ENCODE measurements around the gene SIN3B.
"Not testable (repeated sequence)": the region's sequence is repeated elsewhere in the genome, so short reads cannot be mapped to it uniquely, and the experiment has no call there.

Gene SIN3B

DNA sequence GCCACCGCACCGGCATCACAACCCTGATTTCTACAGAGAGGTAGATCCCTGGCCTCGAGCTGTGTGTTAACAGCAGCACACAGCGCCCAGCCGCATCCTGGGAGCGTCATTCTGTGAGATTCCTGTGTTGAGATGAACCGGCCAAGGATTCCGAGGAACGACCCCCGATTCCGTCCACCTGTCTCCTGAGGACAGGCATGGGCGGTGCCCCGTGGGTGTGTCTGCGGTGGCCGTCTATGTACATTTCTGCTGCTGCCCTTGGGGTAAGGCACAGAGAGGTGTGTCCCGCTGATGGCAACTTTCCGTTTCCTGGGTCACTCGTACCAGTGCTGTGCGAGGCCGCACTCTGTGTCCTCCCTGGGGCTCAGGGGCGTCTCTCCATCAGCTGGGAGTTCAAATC lies 43.5 kb downstream of the SIN3B start:
- no peak for DNase-seq

DNA sequence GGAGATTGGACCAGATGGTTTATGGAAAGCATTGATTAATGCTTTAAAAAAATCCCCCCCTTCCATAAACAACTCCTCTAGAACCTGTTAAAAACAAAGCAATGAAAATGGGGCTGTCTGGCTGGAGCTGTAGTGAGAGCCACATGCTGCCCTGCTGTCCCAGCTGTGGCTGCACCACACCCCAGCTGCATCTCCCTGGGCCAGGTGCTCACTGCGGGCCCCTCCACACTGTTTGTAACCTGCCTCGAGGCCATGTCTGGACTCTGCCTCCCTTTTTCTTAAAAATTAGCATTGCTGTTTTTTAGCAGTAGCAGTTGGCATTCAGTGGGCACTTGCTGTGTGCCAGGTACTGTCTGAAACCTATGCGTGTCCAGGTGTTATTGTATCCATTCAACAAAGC lies 44.4 kb downstream of the SIN3B start:
- DNase-seq: no peak

DNA sequence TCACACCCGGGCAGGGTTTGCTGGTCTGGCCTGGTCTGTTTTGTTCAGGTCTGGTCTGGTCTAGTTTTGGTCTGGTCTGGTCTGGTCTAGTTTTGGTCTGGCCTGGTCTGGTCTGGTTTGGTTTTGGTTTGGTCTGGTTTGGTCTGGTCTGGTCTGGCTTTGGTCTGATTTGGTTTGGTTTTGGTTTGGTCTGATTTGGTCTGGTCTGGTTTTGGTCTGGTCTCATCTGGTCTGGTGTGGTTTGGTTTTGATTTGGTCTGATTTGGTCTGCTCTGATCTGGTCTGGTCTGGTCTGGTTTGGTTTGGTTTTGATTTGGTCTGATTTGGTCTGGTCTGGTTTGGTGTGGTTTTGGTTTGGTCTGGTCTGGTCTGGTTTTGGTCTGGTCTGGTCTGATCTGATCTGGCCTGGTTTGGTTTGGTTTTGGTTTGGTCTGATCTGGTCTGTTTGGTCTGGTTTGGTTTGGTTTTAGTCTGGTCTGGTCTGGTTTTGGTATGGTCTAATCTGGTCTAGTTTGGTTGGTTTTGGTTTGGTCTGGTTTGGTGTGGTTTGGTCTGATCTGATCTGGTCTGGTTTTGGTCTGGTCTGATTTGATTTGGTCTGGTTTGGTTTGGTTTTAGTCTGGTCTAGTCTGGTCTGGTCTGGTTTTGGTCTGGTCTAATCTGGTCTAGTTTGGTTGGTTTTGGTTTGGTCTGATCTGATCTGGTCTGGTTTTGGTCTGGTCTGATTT lies 45.2 kb downstream of the SIN3B start:
- no peak for DNase-seq

DNA sequence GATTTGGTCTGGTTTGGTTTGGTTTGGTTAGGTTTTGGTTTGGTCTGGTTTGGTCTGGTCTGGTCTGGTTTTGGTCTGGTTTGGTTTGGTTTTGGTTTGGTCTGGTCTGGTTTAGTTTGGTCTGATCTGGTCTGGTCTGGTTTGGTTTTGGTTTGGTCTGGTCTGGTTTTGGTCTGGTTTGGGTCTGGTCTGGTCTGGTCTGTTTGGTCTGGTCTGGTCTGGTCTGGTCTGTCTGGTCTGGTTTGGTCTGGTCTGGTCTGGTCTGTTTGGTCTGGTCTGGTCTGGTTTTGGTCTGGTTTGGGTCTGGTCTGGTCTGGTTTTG lies 45.7 kb downstream of the SIN3B start:
- DNase-seq: not testable (repeated sequence)

DNA sequence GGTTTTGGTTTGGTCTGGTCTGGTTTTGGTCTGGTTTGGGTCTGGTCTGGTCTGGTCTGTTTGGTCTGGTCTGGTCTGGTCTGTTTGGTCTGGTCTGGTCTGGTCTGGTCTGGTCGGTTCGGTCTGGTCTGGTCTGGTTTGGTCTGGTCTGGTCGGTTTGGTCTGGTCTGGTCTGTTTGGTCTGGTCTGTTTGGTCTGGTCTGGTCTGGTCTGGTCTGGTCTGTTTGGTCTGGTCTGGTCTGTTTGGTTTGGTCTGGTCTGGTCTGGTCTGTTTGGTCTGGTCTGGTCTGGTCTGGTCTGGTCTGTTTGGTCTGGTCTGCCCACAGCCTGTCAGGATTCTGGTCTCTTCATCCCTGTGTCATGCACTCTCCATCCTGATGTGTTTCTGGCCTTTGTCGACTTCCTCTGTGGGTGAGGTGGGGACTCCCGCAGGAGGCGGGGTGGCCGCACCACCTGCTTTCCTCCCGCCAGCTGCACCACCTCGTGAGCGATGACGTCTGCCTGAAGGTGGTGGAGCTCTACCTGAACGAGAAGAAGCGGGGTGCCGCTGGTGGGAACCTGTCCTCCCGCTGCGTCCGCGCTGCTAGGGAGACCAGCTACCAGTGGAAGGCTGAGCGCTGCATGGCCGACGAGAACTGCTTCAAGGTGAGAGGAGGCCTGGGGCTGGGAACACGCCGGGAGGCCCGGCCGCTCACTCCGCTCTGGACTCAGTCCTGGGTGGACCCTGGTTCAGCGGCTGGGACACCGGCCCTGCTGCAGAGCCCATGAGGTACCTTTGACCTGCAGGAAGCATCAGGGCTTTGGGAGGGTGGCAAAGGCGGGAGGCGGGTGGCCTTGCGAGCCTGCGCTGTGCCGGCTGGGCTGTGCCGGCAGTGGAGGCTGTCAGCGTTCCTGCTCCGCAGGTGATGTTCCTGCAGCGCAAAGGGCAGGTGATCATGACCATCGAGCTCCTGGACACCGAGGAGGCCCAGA lies 46.7 kb downstream of the SIN3B start:
- DNase-seq: no peak

DNA sequence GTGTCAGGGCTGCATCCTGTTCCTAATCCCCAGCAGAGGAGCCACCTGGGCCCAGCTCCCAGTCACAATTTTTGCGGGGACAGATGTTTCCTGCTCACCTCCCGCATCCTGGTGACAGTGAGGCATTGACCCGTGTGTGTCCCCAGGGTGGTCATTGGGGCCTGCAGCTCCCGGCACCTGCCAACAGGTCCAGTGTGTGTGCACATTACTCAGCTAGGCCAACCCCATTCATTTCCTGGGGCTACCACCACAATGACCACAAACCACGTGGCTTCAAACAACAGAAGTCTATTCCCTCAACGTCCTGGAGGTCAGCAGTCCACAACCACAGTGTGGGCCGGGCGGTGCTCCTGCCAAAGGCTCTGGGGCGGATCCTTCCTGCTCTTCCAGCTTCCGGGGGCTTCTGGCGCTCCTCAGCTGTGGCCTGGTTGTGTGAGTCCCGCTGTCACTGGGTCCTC lies 47.7 kb downstream of the SIN3B start:
- no peak for DNase-seq

DNA sequence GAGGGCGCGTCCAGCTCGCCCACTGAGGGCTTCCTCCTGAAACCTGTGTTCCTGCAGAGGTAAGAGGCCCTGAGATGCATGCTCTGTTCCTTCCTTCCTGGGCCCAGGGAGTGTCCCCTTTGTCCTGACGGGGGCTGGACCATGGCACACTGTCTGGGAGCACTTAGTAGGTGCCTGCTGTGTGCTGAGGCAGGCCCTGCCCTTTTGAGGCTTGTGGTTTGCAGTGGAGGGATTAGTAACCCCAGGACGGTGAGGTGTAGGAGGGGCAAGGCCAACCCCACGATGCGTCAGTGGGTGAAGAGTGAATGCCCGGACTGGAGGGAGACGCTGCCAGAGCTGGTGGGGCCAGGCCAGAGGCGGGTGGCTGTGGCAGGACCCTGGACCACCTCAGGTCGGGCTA lies 48.4 kb downstream of the SIN3B start:
- DNase-seq: no peak

DNA sequence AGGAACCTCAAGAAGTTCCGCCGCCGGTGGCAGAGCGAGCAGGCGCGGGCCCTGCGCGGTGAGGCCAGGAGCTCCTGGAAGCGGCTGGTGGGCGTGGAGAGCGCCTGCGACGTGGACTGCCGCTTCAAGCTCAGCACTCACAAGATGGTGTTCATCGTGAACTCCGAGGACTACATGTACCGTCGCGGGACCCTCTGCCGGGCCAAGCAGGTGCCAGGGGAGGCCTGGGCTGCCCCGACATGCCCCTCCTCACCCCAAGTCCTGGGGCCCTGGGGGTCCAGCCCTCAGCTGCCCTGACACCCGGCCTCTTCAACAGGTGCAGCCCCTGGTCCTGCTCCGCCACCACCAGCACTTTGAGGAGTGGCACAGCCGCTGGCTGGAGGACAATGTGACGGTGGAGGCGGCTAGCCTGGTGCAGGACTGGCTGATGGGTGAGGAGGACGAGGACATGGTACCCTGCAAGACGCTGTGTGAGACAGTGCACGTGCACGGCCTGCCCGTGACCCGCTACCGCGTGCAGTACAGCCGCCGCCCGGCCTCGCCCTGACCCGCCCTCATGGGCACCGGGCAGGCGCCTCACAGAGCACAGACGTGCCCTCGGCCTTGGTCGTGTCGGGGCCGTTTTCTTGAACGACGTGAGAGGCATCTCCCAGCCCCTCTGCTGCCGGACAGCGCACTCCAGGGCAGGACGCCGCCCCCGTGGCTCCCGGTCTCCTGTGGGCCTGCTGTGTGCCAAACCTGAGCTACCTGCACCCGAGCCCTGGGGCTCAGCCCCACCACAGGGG lies 49.2 kb downstream of the SIN3B start:
- no peak for DNase-seq

DNA sequence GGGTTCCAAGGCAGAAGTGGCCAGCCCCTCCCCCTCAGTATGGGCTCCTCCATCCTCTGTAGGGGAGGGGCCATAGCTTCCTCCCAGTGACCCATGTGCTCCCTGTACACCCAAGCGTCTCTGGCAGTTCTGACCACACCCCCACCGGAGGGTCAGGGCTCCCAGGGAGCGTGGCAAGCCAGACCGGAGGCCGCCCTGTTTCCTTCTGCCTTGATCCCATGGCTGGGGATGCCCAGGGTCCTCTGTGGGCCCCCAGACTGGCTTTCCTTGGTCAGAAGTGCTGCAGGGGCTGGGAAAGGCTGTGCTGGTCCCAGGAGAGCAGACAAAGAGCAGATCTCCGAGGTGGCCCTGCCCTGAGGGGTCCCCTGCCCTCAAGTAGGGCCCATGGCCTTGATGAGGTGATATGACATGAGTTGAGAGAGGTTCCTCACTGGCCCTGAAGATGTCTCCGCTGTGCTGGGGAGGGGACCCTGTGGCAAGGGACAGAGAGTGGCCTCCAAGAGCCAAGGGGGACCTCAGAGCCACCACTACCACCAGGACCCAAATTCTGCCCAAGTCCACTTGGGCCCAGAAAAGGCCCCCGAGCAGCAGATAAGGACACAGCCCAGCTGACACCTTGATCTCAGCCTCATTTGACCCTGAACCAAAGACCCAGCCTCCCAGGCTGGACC lies 51.8 kb downstream of the SIN3B start:
- DNase-seq: no peak

DNA sequence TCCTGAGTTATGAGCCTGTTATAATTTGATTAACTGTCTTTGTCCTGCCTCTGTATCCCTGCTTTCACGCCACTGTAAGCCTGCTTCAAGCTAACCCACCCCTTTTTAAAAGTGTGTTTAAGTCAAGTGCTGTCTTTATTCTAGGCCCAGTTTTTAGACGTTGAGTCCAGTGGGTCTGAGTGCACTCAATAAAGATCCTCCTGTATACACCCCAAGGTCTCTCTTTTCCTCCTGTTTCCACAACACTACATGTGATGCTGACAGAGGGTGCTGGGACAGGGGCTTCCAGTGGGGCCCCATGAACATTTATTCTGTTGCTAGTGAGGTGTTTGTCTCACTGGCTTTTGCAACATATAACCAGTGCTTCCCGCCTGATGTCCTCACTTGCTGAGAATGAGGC lies 52.9 kb downstream of the SIN3B start:
- no peak for DNase-seq

DNA sequence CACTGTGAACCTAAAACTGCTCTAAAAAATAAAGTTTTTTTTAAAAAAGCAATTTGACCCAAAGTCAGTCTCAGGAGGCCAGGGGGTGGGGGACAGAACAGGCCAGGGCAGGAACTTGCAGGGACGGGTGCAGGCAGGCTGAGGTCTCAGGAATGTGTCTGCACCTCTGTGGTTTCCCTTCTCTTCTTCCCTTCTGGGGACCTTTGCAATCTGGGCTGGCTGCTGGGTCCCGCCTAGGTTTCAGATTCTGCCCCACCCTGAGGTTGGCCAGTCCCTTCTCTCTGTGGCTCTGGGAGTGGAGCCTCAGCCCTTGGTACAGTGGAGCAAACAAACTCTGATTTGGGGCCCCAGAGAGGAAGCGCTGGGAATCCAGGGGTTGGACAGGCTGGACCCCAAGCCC lies 54.3 kb downstream of the SIN3B start:
- DNase-seq: no peak

DNA sequence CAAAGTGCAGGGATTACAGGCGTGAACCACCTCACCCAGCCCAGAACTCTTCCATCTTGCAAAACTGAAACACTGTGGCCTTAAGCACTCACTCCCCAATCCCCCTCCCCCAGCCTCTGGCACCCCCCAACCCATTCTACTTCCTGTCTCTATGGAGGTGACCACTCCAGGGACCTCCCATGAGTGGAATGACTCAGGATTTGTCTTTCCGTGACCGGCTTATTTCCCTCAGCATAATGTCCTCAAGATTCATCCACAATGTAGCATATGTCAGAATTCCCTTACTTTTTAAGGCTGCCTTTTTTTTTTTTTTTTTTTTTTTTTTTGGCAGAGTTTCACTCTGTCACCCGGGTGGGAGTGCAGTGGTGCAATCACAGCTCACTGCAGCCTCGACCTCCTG lies 56.0 kb downstream of the SIN3B start:
- no peak for DNase-seq

DNA sequence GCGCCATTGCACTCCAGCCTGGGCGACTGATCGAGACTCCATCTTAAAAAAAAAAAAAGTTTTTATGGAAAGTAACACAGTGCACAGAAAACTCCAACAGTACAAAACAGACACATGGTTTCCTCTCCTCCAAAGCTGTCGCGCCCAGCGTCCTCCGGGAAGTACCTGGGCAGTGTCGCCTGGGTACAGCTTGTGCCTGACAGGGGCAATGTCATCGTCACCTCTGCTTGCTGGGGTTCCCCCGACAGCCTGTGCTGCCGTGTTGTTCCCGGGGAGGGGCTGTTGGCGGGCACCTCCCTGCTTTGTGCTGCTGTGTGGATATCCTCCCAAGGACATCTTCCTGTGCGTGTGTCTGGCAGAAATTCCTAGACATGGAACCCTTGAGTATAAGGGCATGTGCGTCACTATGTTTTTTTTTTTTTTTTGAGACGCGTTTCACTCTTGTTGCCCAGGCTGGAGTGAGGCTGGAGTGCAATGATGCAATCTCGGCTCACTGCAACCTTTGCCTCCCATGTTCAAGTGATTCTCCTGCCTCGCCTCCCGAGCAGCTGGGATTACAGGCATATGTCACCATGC lies 57.2 kb downstream of the SIN3B start:
- DNase-seq: no peak

DNA sequence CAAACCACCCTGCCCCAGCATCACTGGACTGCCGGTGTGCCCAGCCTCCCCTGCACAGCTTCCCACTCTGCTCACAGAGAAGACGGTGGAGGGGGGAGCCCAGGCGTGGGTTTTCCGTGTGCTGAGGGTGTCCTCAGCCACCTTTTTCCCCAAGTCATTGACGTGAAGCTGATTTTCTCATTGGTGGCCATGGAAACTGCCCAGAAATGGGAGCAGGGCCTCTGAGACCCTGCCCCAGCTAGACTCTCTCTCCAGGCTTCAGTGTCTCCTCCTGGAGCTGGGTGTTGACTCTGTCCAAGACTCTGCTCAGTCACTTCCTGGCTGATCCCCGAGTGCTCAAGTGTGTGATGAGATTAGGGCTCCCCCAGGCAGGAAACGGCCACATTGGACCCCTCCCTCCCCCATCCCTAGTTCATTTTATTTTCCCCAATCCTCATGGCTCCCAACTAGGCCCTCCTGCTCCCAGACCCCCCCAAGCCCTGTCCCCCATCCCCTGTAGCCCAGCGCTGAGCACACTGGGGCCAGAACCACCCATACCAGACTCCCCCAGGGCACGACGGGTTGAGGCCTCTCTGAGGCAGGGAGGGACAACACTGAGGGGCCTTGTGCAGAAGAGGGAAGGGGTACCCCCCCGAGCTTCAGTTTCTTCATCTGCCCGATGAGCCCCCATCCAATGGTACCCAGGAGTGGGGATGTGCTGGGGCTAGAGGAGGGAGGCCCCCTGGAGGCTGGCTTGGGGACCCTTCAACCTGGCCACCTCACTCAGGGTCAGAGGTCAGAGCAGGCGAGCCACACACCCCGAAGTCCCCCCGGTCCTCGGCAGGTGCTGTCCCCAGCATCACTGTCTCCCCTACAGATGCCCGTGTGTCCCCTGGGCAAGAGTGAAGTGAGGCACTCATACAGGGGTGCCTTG lies 58.4 kb downstream of the SIN3B start:
- DNase-seq: no peak

DNA sequence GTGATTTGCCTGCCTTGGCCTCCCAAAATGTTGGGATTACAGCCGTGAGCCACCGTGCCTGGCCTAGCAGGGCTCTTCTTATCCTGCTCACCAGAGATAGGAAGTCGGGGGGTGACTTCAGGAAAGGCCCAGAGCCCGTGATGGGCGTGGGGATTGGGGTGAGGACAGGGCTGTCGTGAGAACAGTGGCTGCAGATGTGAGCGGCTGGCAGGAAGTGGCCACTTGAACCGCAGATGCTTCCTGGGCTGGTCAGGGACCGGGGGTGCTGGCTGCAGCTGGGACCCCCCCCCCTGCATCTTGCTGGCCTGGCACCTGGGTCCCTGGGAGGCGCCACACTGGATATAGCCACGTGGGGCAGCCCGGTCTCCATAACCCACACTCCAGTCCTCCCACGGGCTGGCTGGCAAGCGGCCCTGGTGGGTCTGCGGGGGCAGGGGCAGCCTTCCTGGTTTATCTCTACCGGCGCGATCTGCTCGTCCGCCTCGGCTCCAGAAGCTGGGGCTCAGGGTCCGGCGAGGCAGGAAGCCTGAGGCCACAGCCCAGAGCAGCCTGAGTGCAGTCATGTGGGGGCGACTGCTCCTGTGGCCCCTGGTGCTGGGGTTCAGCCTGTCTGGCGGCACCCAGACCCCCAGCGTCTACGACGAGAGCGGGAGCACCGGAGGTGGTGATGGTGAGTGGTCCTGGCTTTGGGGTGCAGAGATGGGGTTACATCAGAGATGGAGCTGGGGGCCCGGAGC lies 59.6 kb downstream of the SIN3B start, which contains the start of gene F2RL3:
F2RL3 (plus strand) TSS at position 371 of the 737 bp plus-strand sequence; CDS start at position 562, 191 bp downstream.
- DNase-seq: peak; percentile 42

DNA sequence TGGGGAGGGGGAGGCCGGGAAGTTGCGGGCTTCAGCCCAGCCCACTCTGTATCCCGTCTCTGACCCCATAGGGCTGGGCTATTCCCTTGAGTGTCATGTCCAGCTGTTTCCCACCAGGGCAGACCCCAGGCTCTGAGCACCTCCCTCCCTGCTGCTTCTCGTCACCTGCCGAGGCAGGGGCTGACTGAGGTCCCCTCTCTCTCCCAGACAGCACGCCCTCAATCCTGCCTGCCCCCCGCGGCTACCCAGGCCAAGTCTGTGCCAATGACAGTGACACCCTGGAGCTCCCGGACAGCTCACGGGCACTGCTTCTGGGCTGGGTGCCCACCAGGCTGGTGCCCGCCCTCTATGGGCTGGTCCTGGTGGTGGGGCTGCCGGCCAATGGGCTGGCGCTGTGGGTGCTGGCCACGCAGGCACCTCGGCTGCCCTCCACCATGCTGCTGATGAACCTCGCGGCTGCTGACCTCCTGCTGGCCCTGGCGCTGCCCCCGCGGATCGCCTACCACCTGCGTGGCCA lies 60.2 kb downstream of the SIN3B start:
- no peak for DNase-seq

DNA sequence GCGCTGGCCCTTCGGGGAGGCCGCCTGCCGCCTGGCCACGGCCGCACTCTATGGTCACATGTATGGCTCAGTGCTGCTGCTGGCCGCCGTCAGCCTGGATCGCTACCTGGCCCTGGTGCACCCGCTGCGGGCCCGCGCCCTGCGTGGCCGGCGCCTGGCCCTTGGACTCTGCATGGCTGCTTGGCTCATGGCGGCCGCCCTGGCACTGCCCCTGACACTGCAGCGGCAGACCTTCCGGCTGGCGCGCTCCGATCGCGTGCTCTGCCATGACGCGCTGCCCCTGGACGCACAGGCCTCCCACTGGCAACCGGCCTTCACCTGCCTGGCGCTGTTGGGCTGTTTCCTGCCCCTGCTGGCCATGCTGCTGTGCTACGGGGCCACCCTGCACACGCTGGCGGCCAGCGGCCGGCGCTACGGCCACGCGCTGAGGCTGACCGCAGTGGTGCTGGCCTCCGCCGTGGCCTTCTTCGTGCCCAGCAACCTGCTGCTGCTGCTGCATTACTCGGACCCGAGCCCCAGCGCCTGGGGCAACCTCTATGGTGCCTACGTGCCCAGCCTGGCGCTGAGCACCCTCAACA lies 60.8 kb downstream of the SIN3B start:
- DNase-seq: no peak

DNA sequence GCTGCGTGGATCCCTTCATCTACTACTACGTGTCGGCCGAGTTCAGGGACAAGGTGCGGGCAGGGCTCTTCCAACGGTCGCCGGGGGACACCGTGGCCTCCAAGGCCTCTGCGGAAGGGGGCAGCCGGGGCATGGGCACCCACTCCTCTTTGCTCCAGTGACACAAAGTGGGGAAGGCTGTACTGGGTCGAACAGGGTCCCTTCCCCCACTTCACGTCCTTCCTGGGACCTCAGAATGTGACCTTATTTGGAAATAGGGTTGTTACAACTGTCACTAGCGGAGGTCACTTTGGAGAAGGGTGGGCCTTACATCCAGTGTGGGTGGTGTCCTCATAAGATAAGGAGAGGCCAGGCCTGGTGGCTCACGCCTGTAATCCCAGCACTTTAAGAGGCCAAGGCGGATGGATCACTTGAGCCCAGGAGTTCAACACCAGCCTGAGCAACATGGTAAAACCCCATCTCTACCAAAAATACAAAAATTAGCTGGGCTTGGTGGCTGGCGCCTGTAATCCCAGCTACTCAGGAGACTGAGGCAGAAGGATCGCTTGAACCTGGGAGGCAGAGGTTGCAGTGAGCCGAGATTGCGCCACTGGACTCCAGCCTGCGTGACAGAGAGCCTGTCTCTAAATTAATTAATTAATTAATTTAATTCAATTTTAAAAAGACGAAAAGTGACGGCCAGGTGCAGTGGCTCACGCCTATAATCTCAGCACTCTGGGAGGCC lies 61.4 kb downstream of the SIN3B start:
- no peak for DNase-seq

Measured in GDM1 (cell line).